GM13977 (cell line): ENCODE results near the gene ACBD5.

ENCODE experiments used
- DNase-seq: peaks from one replicate; pipeline ENCODE4 v3.0.0; 2012; ENCODE audit warnings: low spot score
- CTCF ChIP-seq: IDR thresholded peaks from 2 replicates; pipeline ENCODE4 v1.5.1; 2012; ENCODE audit warnings: mild to moderate bottlenecking, control low read depth; ENCODE audit not compliant: insufficient read depth; ENCODE audit errors: extremely low read depth, missing control alignments
- in situ Hi-C: fragments of 300-500 bp; cut with MboI; formaldehyde crosslinking; loops from one replicate; pipeline ENCODE4 v1.12.0; 2022; ENCODE audit warnings: low sequenced_read_pairs, low pct_unique_long_range_greater_than_20kb, mixed read lengths, inconsistent platforms; ENCODE audit not compliant: unreplicated experiment

The ACBD5 gene

GRCh38 chr10:27153845-27154193, 86.8 kb downstream of the ACBD5 start:
- no peak for TF ChIP-seq CTCF
- in situ Hi-C loops, result no loop called here
- peak; percentile 20 for DNase-seq

GRCh38 chr10:27153329-27153728, 87.3 kb downstream of the ACBD5 start:
- DNase-seq, result no peak
- no peak for TF ChIP-seq CTCF
- in situ Hi-C loops, result no loop called here

- in situ Hi-C loops, result no loop called here
- no peak for TF ChIP-seq CTCF
- no peak for DNase-seq
Measured at GRCh38 chr10:27152687-27153086, 87.9 kb downstream of the ACBD5 start.

GRCh38 chr10:27150261-27150660, 90.3 kb downstream of the ACBD5 start:
- in situ Hi-C loops, result no loop called here
- no peak for DNase-seq
- TF ChIP-seq CTCF, result no peak

GRCh38 chr10:27147701-27148100, 92.9 kb downstream of the ACBD5 start:
- no peak for TF ChIP-seq CTCF
- in situ Hi-C loops, result no loop called here
- no peak for DNase-seq

- no peak for TF ChIP-seq CTCF
- no peak for DNase-seq
- in situ Hi-C loops, result no loop called here
Measured at GRCh38 chr10:27145937-27146336, 94.7 kb downstream of the ACBD5 start.
